Mesendoderm (in vitro differentiated cells): Measurements from ENCODE around the gene SLC16A9. TPM values are rescaled to one million over a fixed set of nuclear protein-coding genes. Genes with fewer than 3 reads are reported as not detected.

Experiments
- DNase-seq: peaks from one replicate; pipeline ENCODE4 v3.0.0; 2013
- H2AK5ac ChIP-seq: 2 replicates; pipeline ENCODE4 v1.6.1; 2013; ENCODE audit warnings: low read length, inconsistent platforms
- H2BK120ac ChIP-seq: 2 replicates; pipeline ENCODE4 v1.6.1; 2013; ENCODE audit warnings: low read depth, mild to moderate bottlenecking, low read length, moderate library complexity, mixed read lengths
- H2BK15ac ChIP-seq: replicated peaks from 2 replicates; pipeline ENCODE4 v1.6.1; 2013; ENCODE audit warnings: low read depth, mild to moderate bottlenecking, moderate library complexity
- H2BK5ac ChIP-seq: 2 replicates; pipeline ENCODE4 v1.6.1; 2013; ENCODE audit warnings: low read length, inconsistent platforms
- H3K18ac ChIP-seq: 2 replicates; pipeline ENCODE4 v1.6.1; 2013; ENCODE audit warnings: mild to moderate bottlenecking, low read length, mixed read lengths
- H3K23ac ChIP-seq: one replicate; pipeline ENCODE4 v1.6.1; 2013; ENCODE audit warnings: low read length
- H3K27ac ChIP-seq: 2 replicates; pipeline ENCODE4 v1.5.1; 2013; ENCODE audit warnings: low read depth, mild to moderate bottlenecking, inconsistent platforms, low read length, moderate library complexity
- H3K27me3 ChIP-seq: 2 replicates; pipeline ENCODE4 v1.6.1; 2013; ENCODE audit warnings: low read length, control low read depth, mild to moderate bottlenecking, inconsistent platforms; ENCODE audit not compliant: insufficient read depth, poor library complexity
- H3K36me3 ChIP-seq: 2 replicates; pipeline ENCODE4 v1.6.1; 2013; ENCODE audit warnings: low read length, inconsistent platforms; ENCODE audit not compliant: control insufficient read depth, insufficient read depth
- H3K4ac ChIP-seq: one replicate; pipeline ENCODE4 v1.6.1; 2013; ENCODE audit warnings: low read depth, mild to moderate bottlenecking, low read length, moderate library complexity
- H3K4me1 ChIP-seq: 2 replicates; pipeline ENCODE4 v1.6.1; 2013; ENCODE audit warnings: low read depth, low read length, inconsistent platforms; ENCODE audit not compliant: control insufficient read depth
- H3K4me2 ChIP-seq: 2 replicates; pipeline ENCODE4 v1.6.1; 2013; ENCODE audit warnings: low read length
- H3K4me3 ChIP-seq: 2 replicates; pipeline ENCODE4 v1.5.1; 2013; ENCODE audit warnings: mild to moderate bottlenecking, low read length
- H3K56ac ChIP-seq: one replicate; pipeline ENCODE4 v1.6.1; 2013; ENCODE audit warnings: low read length
- H3K79me1 ChIP-seq: 2 replicates; pipeline ENCODE4 v1.6.1; 2013; ENCODE audit warnings: low read length, inconsistent platforms
- H3K79me2 ChIP-seq: 2 replicates; pipeline ENCODE4 v1.6.1; 2013; ENCODE audit warnings: mild to moderate bottlenecking, low read length; ENCODE audit not compliant: control insufficient read depth, insufficient read depth
- H3K9ac ChIP-seq: 2 replicates; pipeline ENCODE4 v1.6.1; 2013; ENCODE audit warnings: low read length, inconsistent platforms
- H4K5ac ChIP-seq: one replicate; pipeline ENCODE4 v1.6.1; 2013; ENCODE audit warnings: low read length
- H4K8ac ChIP-seq: one replicate; pipeline ENCODE4 v1.6.1; 2013; ENCODE audit warnings: low read depth, mild to moderate bottlenecking, control low read depth, low read length, moderate library complexity
- WGBS: extraction: QIAGEN DNeasy Blood & Tissue Kit; methylation state at CpG from one replicate; pipeline ENCODE4 v1.1.7; 2013; ENCODE audit warnings: low lambda C conversion rate, missing lambda C conversion rate; ENCODE audit not compliant: insufficient coverage; ENCODE audit errors: extremely low coverage; 5-methylcytosine and 5-hydroxymethylcytosine counted together
- polyA plus RNA-seq, 2 experiments: library from polyadenylated mRNA; stranded (reverse); fragments of 200-250 nt; gene quantifications; one replicate each; pipeline ENCODE4 v1.2.3, GENCODE V29; 2013

Gene SLC16A9
- polyA plus RNA-seq (2013, experiment 1 of 2), result 4.9 TPM
- polyA plus RNA-seq (2013, experiment 2 of 2), result 4.7 TPM

- H3K4me1 ChIP-seq, result no peaks in the 10 kb centered on the region
- no peak within 1 kb of the TSS for H2AK5ac ChIP-seq
- H3K79me1 ChIP-seq, result no peaks in the 10 kb centered on the region
- peak within 1 kb of the TSS; percentile 87 for H3K56ac ChIP-seq
- H3K4me2 ChIP-seq, result peak within 1 kb of the TSS; percentile 83
- H4K8ac ChIP-seq, result no peak within 1 kb of the TSS
- H4K5ac ChIP-seq, result no peak within 1 kb of the TSS
- H3K4ac ChIP-seq, result peak within 1 kb of the TSS; percentile 61
- no peak within 1 kb of the TSS for H3K27ac ChIP-seq
- H3K79me2 ChIP-seq, result no peaks in the 10 kb centered on the region
- peak within 1 kb of the TSS; percentile 72 for H3K9ac ChIP-seq
- H2BK120ac ChIP-seq, result no peak within 1 kb of the TSS
- peak within 1 kb of the TSS; percentile 77 for H3K18ac ChIP-seq
- H2BK15ac ChIP-seq, result peak within 1 kb of the TSS; percentile 75
- no peak within 1 kb of the TSS for H3K23ac ChIP-seq
- H3K27me3 ChIP-seq, result peaks cover 2% of the 10 kb centered on the region
- DNase-seq, result peak; percentile 82
- H3K36me3 ChIP-seq, result no peaks in the 10 kb centered on the region
- no peak within 1 kb of the TSS for H2BK5ac ChIP-seq
- WGBS, result no CpG with 5 or more reads among the region's 68 CpGs
- peak within 1 kb of the TSS; percentile 55 for H3K4me3 ChIP-seq
Measured at GRCh38 chr10:59709395-59710125, at the start of gene SLC16A9. Gene SLC16A9, minus strand, starts transcription at chr10:59709850. Its CDS starts 25,559 bp downstream, at chr10:59684291.

GRCh38 chr10:59757966-59758365 is 48.3 kb upstream of the SLC16A9 start:
- WGBS, result no CpG with 5 or more reads among the region's 3 CpGs
- no peak overlapping the region for H3K4me2 ChIP-seq

DNA sequence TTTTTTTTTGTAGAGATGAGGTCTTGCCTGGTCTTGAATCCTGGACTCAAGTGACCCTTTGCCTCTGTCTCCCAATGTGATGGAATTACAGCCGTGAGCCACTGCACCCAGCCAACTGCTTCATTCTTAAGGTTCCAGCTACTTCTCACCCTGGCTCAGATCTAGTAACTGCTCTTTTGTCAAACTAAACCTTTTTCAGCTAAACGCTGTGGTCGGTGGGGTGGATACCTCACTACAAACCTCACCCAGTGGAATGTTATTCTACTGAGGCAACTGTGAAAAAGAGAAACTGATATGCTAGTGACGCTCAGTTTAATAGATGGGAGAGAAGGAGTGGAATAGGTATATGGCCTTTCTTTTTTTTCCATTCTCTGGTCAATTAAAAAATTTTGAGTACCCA is 45.3 kb upstream of the SLC16A9 start:
- no peak overlapping the region for H2BK120ac ChIP-seq
- no peak for DNase-seq
- no peaks in the 10 kb centered on the region for H3K79me1 ChIP-seq
- no peak overlapping the region for H2BK15ac ChIP-seq
- H3K4me3 ChIP-seq, result no peak overlapping the region
- H3K27ac ChIP-seq, result no peak overlapping the region
- H3K4ac ChIP-seq, result no peak overlapping the region
- no peaks in the 10 kb centered on the region for H3K4me1 ChIP-seq
- H2AK5ac ChIP-seq, result no peak overlapping the region
- H3K9ac ChIP-seq, result no peak overlapping the region
- H2BK5ac ChIP-seq, result no peak overlapping the region
- H3K79me2 ChIP-seq, result no peaks in the 10 kb centered on the region
- no peaks in the 10 kb centered on the region for H3K27me3 ChIP-seq
- H3K56ac ChIP-seq, result no peak overlapping the region
- H4K8ac ChIP-seq, result no peak overlapping the region
- no peak overlapping the region for H4K5ac ChIP-seq
- no peak overlapping the region for H3K4me2 ChIP-seq
- no CpG with 5 or more reads among the region's 4 CpGs for whole genome bisulfite sequencing
- H3K18ac ChIP-seq, result no peak overlapping the region
- H3K23ac ChIP-seq, result no peak overlapping the region
- no peaks in the 10 kb centered on the region for H3K36me3 ChIP-seq

More at GRCh38 chr10:59757966-59758365, 48.3 kb upstream of the SLC16A9 start:
- Histone ChIP-seq H3K56ac (no peak overlapping the region), H2BK5ac (no peak overlapping the region), H3K36me3 (no peaks in the 10 kb centered on the region), H3K79me1 (no peaks in the 10 kb centered on the region), H3K23ac (no peak overlapping the region), H2BK15ac (no peak overlapping the region), H3K9ac (no peak overlapping the region), H2BK120ac (no peak overlapping the region), H3K27me3 (no peaks in the 10 kb centered on the region), H3K4me3 (no peak overlapping the region), H3K79me2 (no peaks in the 10 kb centered on the region), H3K4me1 (no peaks in the 10 kb centered on the region), H3K4ac (no peak overlapping the region), H3K27ac (no peak overlapping the region), H3K18ac (no peak overlapping the region), H4K8ac (no peak overlapping the region), H4K5ac (no peak overlapping the region), H2AK5ac (no peak overlapping the region)
- DNase-seq, result no peak

DNA sequence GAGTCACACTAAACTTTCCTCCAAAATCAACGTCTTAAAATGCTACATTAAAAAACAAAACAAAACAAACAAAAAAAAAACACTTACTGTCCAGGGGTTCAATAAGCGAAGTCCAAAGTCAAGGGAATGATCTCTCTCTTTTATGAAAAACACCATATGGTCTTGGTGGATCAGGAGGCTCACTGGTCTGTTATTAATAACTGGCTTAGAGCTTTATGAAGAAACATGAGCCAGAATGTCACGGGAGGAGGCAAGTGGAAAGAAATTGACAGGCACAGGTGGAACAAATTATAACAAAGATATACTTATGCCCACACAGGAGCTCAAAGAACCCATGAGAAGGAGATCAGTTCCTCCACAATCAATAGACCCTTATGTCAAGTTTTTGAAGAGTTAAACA is 43.6 kb upstream of the SLC16A9 start, which contains the start of gene MRLN:
TSS of gene MRLN (minus strand) at position 189 of the 400 bp plus-strand sequence.
- no peak within 1 kb of the TSS for H3K4me2 ChIP-seq
- no peak within 1 kb of the TSS for H3K23ac ChIP-seq
- no peak within 1 kb of the TSS for H4K5ac ChIP-seq
- 100% methylated on average over 1 of the region's 3 CpGs for WGBS
- no peak within 1 kb of the TSS for H3K9ac ChIP-seq
- H2AK5ac ChIP-seq, result no peak within 1 kb of the TSS
- H4K8ac ChIP-seq, result no peak within 1 kb of the TSS
- H3K27me3 ChIP-seq, result no peaks in the 10 kb centered on the region
- no peak within 1 kb of the TSS for H2BK5ac ChIP-seq
- H3K36me3 ChIP-seq, result no peaks in the 10 kb centered on the region
- no peak within 1 kb of the TSS for H2BK120ac ChIP-seq
- H3K4me1 ChIP-seq, result no peaks in the 10 kb centered on the region
- no peaks in the 10 kb centered on the region for H3K79me2 ChIP-seq
- no peaks in the 10 kb centered on the region for H3K79me1 ChIP-seq
- no peak within 1 kb of the TSS for H3K27ac ChIP-seq
- H3K56ac ChIP-seq, result no peak within 1 kb of the TSS
- no peak within 1 kb of the TSS for H2BK15ac ChIP-seq
- no peak for DNase-seq
- no peak within 1 kb of the TSS for H3K18ac ChIP-seq
- H3K4ac ChIP-seq, result no peak within 1 kb of the TSS
- H3K4me3 ChIP-seq, result no peak within 1 kb of the TSS

DNA sequence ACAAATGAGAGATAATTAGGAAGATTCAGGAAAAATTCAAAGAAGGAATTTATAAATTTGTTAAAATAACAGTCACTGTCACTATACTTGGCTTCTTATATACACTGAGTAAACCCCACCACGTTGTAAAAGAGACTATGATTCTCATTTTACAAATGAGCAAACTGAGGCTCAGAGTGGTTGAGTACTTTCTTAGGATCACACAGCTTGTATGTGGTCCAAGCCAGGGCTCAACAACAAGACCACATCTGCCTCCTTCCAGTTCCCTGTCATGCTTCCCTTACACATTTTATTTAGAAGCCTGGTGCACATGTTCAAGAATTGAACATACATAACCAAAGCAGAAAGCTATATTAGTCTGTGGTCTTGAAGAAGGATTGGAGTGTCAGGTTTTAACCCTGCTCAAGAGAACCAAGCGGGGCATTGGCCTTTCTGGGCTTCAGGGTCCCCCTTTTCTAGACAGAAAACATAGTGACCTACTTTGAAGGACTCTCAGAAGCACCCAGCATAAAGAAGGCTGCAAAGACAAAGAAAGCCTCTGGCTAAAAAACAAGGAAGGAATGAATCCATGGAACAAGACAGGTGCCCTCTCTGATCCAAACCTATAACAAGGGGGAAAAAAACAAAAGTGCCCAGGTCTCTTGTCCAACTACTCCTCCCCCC is 42.8 kb upstream of the SLC16A9 start:
- Histone ChIP-seq H4K8ac (no peak overlapping the region), H2AK5ac (no peak overlapping the region), H3K4me1 (no peaks in the 10 kb centered on the region), H3K4me2 (no peak overlapping the region), H3K9ac (no peak overlapping the region), H3K79me1 (no peaks in the 10 kb centered on the region), H3K27ac (no peak overlapping the region), H3K23ac (no peak overlapping the region), H3K27me3 (no peaks in the 10 kb centered on the region), H2BK120ac (no peak overlapping the region), H3K18ac (no peak overlapping the region), H2BK15ac (no peak overlapping the region), H2BK5ac (no peak overlapping the region), H3K79me2 (no peaks in the 10 kb centered on the region), H3K36me3 (no peaks in the 10 kb centered on the region), H4K5ac (no peak overlapping the region), H3K4ac (no peak overlapping the region), H3K4me3 (no peak overlapping the region), H3K56ac (no peak overlapping the region)
- no peak for DNase-seq
- no CpG with 5 or more reads among the region's 2 CpGs for WGBS
